ENCODE results near the gene RAD51B.
"Not testable (repeated sequence)": the region's sequence is repeated elsewhere in the genome, so short reads cannot be mapped to it uniquely, and the experiment has no call there.

The RAD51B gene

DNA sequence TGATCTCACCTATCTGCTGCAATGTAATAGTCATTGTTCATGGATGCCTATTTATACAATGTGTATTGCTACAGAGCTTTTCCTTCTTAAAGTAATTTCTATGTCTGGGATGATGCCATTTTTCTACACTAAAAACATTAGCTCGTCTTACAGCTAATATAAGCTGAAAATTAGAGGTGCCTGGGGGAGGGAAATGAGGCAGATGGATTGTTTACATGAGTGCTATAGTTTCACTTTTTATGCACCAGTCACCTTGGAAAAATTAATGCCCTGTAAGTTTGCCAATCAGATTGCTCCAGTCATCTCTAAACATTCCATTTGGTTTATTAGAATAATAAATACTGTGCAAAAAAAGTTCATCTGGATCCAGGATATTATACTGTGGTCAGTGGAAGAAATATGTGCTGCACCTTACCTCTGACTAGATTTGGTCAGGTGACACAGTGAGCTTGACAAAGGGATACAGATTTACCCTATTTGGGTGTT is 436.2 kb downstream of the RAD51B start:
- no peak for TF ChIP-seq CTCF (conservative IDR thresholded peaks at IDR 0.05; ENCODE audit: low read depth, low read length)
- DNase-seq (ENCODE audit: low read depth): peak; percentile 74
- no peak overlapping the region for H3K4me3 ChIP-seq (ENCODE audit: low read length)

DNA sequence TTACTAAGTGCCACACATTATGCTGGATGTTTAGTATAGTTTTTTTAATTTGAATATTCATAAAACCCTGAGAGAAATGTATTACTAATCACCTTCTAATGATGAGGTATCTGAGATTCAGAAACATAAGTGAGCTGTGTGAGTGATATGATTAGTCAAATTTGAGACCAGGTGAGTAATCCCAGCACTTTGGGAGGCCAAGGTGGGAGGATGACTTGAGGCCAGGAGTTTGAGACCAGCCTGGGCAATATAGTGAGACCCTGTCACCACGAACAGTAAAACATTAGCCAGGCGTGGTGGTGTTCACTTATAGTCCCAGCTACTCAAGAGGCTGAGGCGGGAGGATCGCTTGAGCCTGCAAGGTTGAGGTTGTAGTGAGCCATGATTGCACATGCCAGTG is 438.4 kb downstream of the RAD51B start:
- TF ChIP-seq CTCF (conservative IDR thresholded peaks at IDR 0.05; ENCODE audit: low read depth, low read length): no peak
- no peak overlapping the region for H3K4me3 ChIP-seq (ENCODE audit: low read length)
- no peak for DNase-seq (ENCODE audit: low read depth)

- H3K4me3 ChIP-seq (ENCODE audit: low read length); DNase-seq (ENCODE audit: low read depth): not testable (repeated sequence)
Measured at GRCh38 chr14:68258995-68259394, 439.4 kb downstream of the RAD51B start.

GRCh38 chr14:68260121-68260520 is 440.5 kb downstream of the RAD51B start:
- TF ChIP-seq CTCF (conservative IDR thresholded peaks at IDR 0.05; ENCODE audit: low read depth, low read length): no peak

GRCh38 chr14:68261092-68261842 is 441.7 kb downstream of the RAD51B start:
- DNase-seq (ENCODE audit: low read depth): no peak
- TF ChIP-seq CTCF (conservative IDR thresholded peaks at IDR 0.05; ENCODE audit: low read depth, low read length): no peak
- H3K4me3 ChIP-seq (ENCODE audit: low read length): no peak overlapping the region

More at GRCh38 chr14:68260121-68260520, 440.5 kb downstream of the RAD51B start:
- no peak overlapping the region for H3K4me3 ChIP-seq (ENCODE audit: low read length)
- DNase-seq (ENCODE audit: low read depth): no peak

GRCh38 chr14:68262567-68262966 is 443.0 kb downstream of the RAD51B start:
- no peak overlapping the region for H3K4me3 ChIP-seq (ENCODE audit: low read length)
- no peak for TF ChIP-seq CTCF (conservative IDR thresholded peaks at IDR 0.05; ENCODE audit: low read depth, low read length)
- no peak for DNase-seq (ENCODE audit: low read depth)

DNA sequence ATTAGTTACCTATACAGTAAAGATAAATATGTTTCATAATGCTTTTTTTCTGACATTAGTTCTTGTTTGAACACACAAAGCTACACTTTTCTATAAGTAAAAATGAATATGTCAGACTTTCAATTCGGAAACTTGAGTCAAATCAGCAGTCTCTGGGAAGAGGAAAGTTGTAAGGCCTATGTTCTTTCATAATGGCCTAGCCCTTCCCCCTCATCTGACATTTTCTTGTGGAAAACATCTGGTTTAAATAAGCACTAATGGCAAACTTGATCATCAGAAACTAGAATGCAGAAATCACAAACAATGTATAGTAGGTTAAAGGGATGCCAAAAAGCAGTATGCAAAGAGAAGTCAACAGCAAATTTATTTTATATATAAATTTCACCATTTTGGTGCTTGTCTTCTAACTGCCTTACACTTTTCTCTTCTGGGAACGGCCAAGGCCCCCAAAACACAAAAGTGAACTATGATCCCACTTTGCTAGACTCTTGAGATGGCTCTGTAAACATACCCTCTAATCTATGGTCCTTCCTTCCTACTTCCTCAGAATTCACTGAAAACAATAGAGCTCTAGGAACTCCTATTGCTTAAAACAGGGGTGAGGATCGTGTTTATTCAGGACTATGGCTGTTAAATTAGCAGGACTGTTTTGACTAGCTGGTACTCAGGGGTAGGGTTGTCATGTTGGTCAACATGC is 444.1 kb downstream of the RAD51B start:
- DNase-seq (ENCODE audit: low read depth): no peak
- no peak for TF ChIP-seq CTCF (conservative IDR thresholded peaks at IDR 0.05; ENCODE audit: low read depth, low read length)
- no peak overlapping the region for H3K4me3 ChIP-seq (ENCODE audit: low read length)
